ENCODE data around the gene CAMKK2. TPM values are rescaled to one million over a fixed set of nuclear protein-coding genes. Genes with fewer than 3 reads are reported as not detected.
"Not testable (repeated sequence)": the region's sequence is repeated elsewhere in the genome, so short reads cannot be mapped to it uniquely, and the experiment has no call there.

Gene CAMKK2
- polyA plus RNA-seq, 1 donor from 2014 or later, result 29.2 TPM

- Histone ChIP-seq H3F3A (ENCODE audit: insufficient read depth, low read length, poor library complexity, severe bottlenecking) (no peaks in the 10 kb centered on the region), H3K9me3 (ENCODE audit: low read length) (no peaks in the 10 kb centered on the region), H3K4me2 (ENCODE audit: low read length) (no peak overlapping the region), H3K9ac (ENCODE audit: low read length) (no peak overlapping the region), H4K20me1 (ENCODE audit: insufficient read depth) (no peaks in the 10 kb centered on the region), H3K4me3 (ENCODE audit: low read length) (no peak overlapping the region), H2AFZ (ENCODE audit: low read depth, low read length) (no peak overlapping the region), H3K27ac (ENCODE audit: low read length) (no peak overlapping the region), H3K36me3 (ENCODE audit: insufficient read depth, low read length) (no peaks in the 10 kb centered on the region), H3K9me2 (ENCODE audit: insufficient read depth, low read length) (no peaks in the 10 kb centered on the region), H3K79me2 (replicated peaks; ENCODE audit: insufficient read depth, low read length) (no peaks in the 10 kb centered on the region), H3K27me3 (ENCODE audit: insufficient read depth, low read depth, low read length) (no peaks in the 10 kb centered on the region)
- TF ChIP-seq EZH2 (IDR thresholded peaks at IDR 0.05; ENCODE audit: borderline replicate concordance, insufficient read depth, low read length, poor library complexity, severe bottlenecking), result no peak
- no peak for TF ChIP-seq CTCF (IDR thresholded peaks at IDR 0.05; ENCODE audit: poor library complexity, severe bottlenecking)
- no peak for TF ChIP-seq EP300 (conservative IDR thresholded peaks at IDR 0.05; ENCODE audit: poor library complexity, severe bottlenecking)
- no peak for TF ChIP-seq REST (IDR thresholded peaks at IDR 0.05; ENCODE audit: borderline replicate concordance)
- TF ChIP-seq RAD21 (conservative IDR thresholded peaks at IDR 0.05), result no peak
- TF ChIP-seq TAF1 (IDR thresholded peaks at IDR 0.05; ENCODE audit: low read depth), result no peak
- no peak for TF ChIP-seq POLR2AphosphoS5 (IDR thresholded peaks at IDR 0.05)
- no peak for TF ChIP-seq MXI1 (conservative IDR thresholded peaks at IDR 0.05; ENCODE audit: poor library complexity, severe bottlenecking)
- TF ChIP-seq SMC3 (conservative IDR thresholded peaks at IDR 0.05; ENCODE audit: poor library complexity), result no peak
Measured at GRCh38 chr12:121260091-121260490, 36.4 kb downstream of the CAMKK2 start.

GRCh38 chr12:121259074-121259473 lies 37.4 kb downstream of the CAMKK2 start:
- H3K9ac ChIP-seq (ENCODE audit: low read length), result no peak overlapping the region
- no peak overlapping the region for H3K4me2 ChIP-seq (ENCODE audit: low read length)
- H3K27ac ChIP-seq (ENCODE audit: low read length), result no peak overlapping the region
- no peak for TF ChIP-seq REST (IDR thresholded peaks at IDR 0.05; ENCODE audit: borderline replicate concordance)
- TF ChIP-seq CTCF (IDR thresholded peaks at IDR 0.05; ENCODE audit: poor library complexity, severe bottlenecking), result no peak
- TF ChIP-seq POLR2AphosphoS5 (IDR thresholded peaks at IDR 0.05), result no peak
- TF ChIP-seq EZH2 (IDR thresholded peaks at IDR 0.05; ENCODE audit: borderline replicate concordance, insufficient read depth, low read length, poor library complexity, severe bottlenecking), result no peak
- no peak for TF ChIP-seq TAF1 (IDR thresholded peaks at IDR 0.05; ENCODE audit: low read depth)
- TF ChIP-seq EP300 (conservative IDR thresholded peaks at IDR 0.05; ENCODE audit: poor library complexity, severe bottlenecking), result no peak
- no peak for TF ChIP-seq RAD21 (conservative IDR thresholded peaks at IDR 0.05)
- no peak for TF ChIP-seq SMC3 (conservative IDR thresholded peaks at IDR 0.05; ENCODE audit: poor library complexity)
- no peak for TF ChIP-seq MXI1 (conservative IDR thresholded peaks at IDR 0.05; ENCODE audit: poor library complexity, severe bottlenecking)
- no peaks in the 10 kb centered on the region for H3K9me3 ChIP-seq (ENCODE audit: low read length)
- H3K79me2 ChIP-seq (replicated peaks; ENCODE audit: insufficient read depth, low read length), result no peaks in the 10 kb centered on the region
- H3K9me2 ChIP-seq (ENCODE audit: insufficient read depth, low read length), result no peaks in the 10 kb centered on the region
- H4K20me1 ChIP-seq (ENCODE audit: insufficient read depth), result no peaks in the 10 kb centered on the region
- no peaks in the 10 kb centered on the region for H3F3A ChIP-seq (ENCODE audit: insufficient read depth, low read length, poor library complexity, severe bottlenecking)
- H3K27me3 ChIP-seq (ENCODE audit: insufficient read depth, low read depth, low read length), result no peaks in the 10 kb centered on the region
- no peaks in the 10 kb centered on the region for H3K36me3 ChIP-seq (ENCODE audit: insufficient read depth, low read length)
- no peak overlapping the region for H2AFZ ChIP-seq (ENCODE audit: low read depth, low read length)
- H3K4me3 ChIP-seq (ENCODE audit: low read length), result no peak overlapping the region

- not testable (repeated sequence) for H3K9me3 ChIP-seq (ENCODE audit: low read length); H3K79me2 ChIP-seq (replicated peaks; ENCODE audit: insufficient read depth, low read length); H3F3A ChIP-seq (ENCODE audit: insufficient read depth, low read length, poor library complexity, severe bottlenecking); H3K9ac ChIP-seq (ENCODE audit: low read length); H3K36me3 ChIP-seq (ENCODE audit: insufficient read depth, low read length); H3K4me3 ChIP-seq (ENCODE audit: low read length); H3K27ac ChIP-seq (ENCODE audit: low read length); H4K20me1 ChIP-seq (ENCODE audit: insufficient read depth); H3K9me2 ChIP-seq (ENCODE audit: insufficient read depth, low read length); H3K4me2 ChIP-seq (ENCODE audit: low read length); H2AFZ ChIP-seq (ENCODE audit: low read depth, low read length); H3K27me3 ChIP-seq (ENCODE audit: insufficient read depth, low read depth, low read length)
Measured at GRCh38 chr12:121257704-121258449, 38.6 kb downstream of the CAMKK2 start.
